SJSA1 (cell line): ENCODE results near the gene SLC3A2. TPM values are rescaled to one million over a fixed set of nuclear protein-coding genes. Genes with fewer than 3 reads are reported as not detected.
"Not testable (repeated sequence)": the region's sequence is repeated elsewhere in the genome, so short reads cannot be mapped to it uniquely, and the experiment has no call there.

Source experiments
- DNase-seq, 2 experiments: peaks; one replicate each; pipeline ENCODE4 v3.0.0-alpha.2; 2015 to 2020; ENCODE audit warnings: low spot score in 2 of 2, low read depth in 1 of 2
- H3K27ac ChIP-seq: fragments of 250-450 bp; sonication (Bioruptor Pico); 2 replicates; pipeline ENCODE4 v1.5.1; 2020; ENCODE audit warnings: mild to moderate bottlenecking, moderate library complexity
- H3K27me3 ChIP-seq: fragments of 250-450 bp; sonication (Bioruptor Pico); replicated peaks from 2 replicates; pipeline ENCODE4 v1.5.1; 2020; ENCODE audit warnings: mild to moderate bottlenecking, moderate library complexity
- H3K36me3 ChIP-seq: fragments of 250-450 bp; sonication (Bioruptor Pico); 2 replicates; pipeline ENCODE4 v1.5.1; 2020; ENCODE audit warnings: mild to moderate bottlenecking
- H3K4me1 ChIP-seq: fragments of 250-450 bp; sonication (Bioruptor Pico); replicated peaks from 2 replicates; pipeline ENCODE4 v1.6.1; 2021; ENCODE audit warnings: mild to moderate bottlenecking
- H3K4me3 ChIP-seq: fragments of 250-450 bp; sonication (Bioruptor Pico); 2 replicates; pipeline ENCODE4 v1.5.1; 2020; ENCODE audit warnings: mild to moderate bottlenecking
- H3K9me3 ChIP-seq: fragments of 250-450 bp; sonication (Bioruptor Pico); replicated peaks from 2 replicates; pipeline ENCODE4 v1.5.1; 2020; ENCODE audit warnings: mild to moderate bottlenecking
- total RNA-seq: library from RNA; depleted of rRNA; stranded (reverse); fragments of >200 nt; shearing (Covaris generic); gene quantifications from 2 replicates; pipeline ENCODE4 v1.2.3, GENCODE V29; 2014; rRNA removed

The SLC3A2 gene
- 452 and 454 TPM in 2 replicates for total RNA-seq

DNA sequence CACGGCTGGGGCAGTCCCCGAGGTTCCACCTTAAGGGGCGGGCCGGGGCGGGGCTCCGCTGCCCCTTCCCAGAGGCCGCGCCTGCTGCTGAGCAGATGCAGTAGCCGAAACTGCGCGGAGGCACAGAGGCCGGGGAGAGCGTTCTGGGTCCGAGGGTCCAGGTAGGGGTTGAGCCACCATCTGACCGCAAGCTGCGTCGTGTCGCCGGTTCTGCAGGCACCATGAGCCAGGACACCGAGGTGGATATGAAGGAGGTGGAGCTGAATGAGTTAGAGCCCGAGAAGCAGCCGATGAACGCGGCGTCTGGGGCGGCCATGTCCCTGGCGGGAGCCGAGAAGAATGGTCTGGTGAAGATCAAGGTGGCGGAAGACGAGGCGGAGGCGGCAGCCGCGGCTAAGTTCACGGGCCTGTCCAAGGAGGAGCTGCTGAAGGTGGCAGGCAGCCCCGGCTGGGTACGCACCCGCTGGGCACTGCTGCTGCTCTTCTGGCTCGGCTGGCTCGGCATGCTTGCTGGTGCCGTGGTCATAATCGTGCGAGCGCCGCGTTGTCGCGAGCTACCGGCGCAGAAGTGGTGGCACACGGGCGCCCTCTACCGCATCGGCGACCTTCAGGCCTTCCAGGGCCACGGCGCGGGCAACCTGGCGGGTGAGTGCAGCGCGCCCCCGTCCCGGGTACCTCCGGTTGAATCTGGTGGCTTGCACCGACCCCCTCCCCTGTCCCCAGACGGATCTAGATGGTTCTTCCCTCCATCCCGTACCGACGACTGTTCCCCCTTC lies at the start of gene SLC3A2:
TSS of gene SLC3A2 (plus strand) at position 94 of the 776 bp plus-strand sequence. CDS start at position 222, 128 bp downstream.
- DNase-seq: peak; percentile 91 to 98
- H3K4me1 ChIP-seq: peaks cover 34% of the 10 kb centered on the region
- H3K27me3 ChIP-seq: no peaks in the 10 kb centered on the region
- H3K36me3 ChIP-seq: peaks cover 50% of the 10 kb centered on the region
- H3K27ac ChIP-seq: peak within 1 kb of the TSS; percentile 88
- H3K9me3 ChIP-seq: no peaks in the 10 kb centered on the region
- H3K4me3 ChIP-seq: peak within 1 kb of the TSS; percentile 84

DNA sequence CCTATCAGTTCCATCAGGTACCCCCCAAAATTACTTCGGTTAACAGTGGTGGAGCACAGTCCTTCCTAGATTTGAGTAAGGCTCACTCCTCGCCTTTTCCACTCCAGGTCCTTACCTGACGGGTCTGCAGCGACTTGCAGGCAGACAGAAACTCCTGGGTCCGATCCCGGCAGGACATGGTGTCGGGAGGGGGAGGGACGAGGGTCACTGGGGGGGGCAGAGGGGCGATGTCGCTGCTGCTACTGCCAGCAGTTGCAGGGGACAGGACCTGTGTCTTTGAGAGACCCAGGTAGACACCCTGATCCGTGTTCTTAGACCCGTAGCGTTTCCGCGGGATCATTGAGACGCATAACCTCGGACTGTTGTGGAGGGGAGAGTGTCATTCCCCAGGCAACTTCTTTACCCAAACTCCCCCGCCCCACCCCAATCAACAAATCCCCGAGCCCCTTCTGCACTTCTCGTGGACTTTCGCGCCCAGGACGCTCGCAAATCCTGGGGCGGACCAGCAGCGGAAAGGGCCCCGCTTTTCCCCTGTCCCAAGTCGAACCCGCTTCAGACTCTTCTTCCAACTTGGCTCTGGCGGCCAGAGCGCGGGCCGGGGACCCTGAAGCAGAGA lies 49.7 kb upstream of the SLC3A2 start:
- Histone ChIP-seq H3K36me3 (peaks cover 80% of the 10 kb centered on the region), H3K27ac (peak overlapping the region; percentile 97), H3K4me1 (peaks cover 14% of the 10 kb centered on the region), H3K4me3 (peak overlapping the region; percentile 85), H3K27me3 (no peaks in the 10 kb centered on the region), H3K9me3 (no peaks in the 10 kb centered on the region)
- DNase-seq: no peak

GRCh38 chr11:62831520-62832335 lies 49.0 kb upstream of the SLC3A2 start, which contains the start of gene STX5:
STX5 (minus strand) TSS chr11:62832051; CDS start chr11:62831243, 808 bp downstream.
- no peaks in the 10 kb centered on the region for H3K9me3 ChIP-seq
- DNase-seq: peak; percentile 100
- H3K27ac ChIP-seq: peak within 1 kb of the TSS; percentile 97
- peaks cover 82% of the 10 kb centered on the region for H3K36me3 ChIP-seq
- H3K27me3 ChIP-seq: no peaks in the 10 kb centered on the region
- H3K4me3 ChIP-seq: peak within 1 kb of the TSS; percentile 85
- peaks cover 14% of the 10 kb centered on the region for H3K4me1 ChIP-seq

GRCh38 chr11:62832336-62833234 lies 48.1 kb upstream of the SLC3A2 start, which contains the start of gene TEX54:
TEX54 (minus strand) TSS chr11:62832841.
- H3K4me3 ChIP-seq: peak within 1 kb of the TSS; percentile 85
- H3K27me3 ChIP-seq: no peaks in the 10 kb centered on the region
- H3K9me3 ChIP-seq: no peaks in the 10 kb centered on the region
- peaks cover 77% of the 10 kb centered on the region for H3K36me3 ChIP-seq
- H3K4me1 ChIP-seq: peaks cover 14% of the 10 kb centered on the region
- DNase-seq: no peak
- peak within 1 kb of the TSS; percentile 97 for H3K27ac ChIP-seq

- H3K4me1 ChIP-seq: peaks cover 15% of the 10 kb centered on the region
- no peak for DNase-seq
- H3K27ac ChIP-seq: no peak overlapping the region
- peaks cover 57% of the 10 kb centered on the region for H3K36me3 ChIP-seq
- H3K4me3 ChIP-seq: no peak overlapping the region
- H3K27me3 ChIP-seq: no peaks in the 10 kb centered on the region
- no peaks in the 10 kb centered on the region for H3K9me3 ChIP-seq
Measured at GRCh38 chr11:62835336-62835735, 45.4 kb upstream of the SLC3A2 start.

GRCh38 chr11:62839050-62839945 lies 41.4 kb upstream of the SLC3A2 start, which contains the start of gene WDR74:
WDR74 (minus strand) TSS chr11:62839590; CDS start chr11:62839570, 20 bp downstream.
- DNase-seq: peak; percentile 91 to 96
- Histone ChIP-seq H3K27ac (peak within 1 kb of the TSS; percentile 100), H3K27me3 (no peaks in the 10 kb centered on the region; the same call in 1 of the 2 replicates), H3K36me3 (peaks cover 33% of the 10 kb centered on the region), H3K9me3 (no peaks in the 10 kb centered on the region), H3K4me1 (peaks cover 16% of the 10 kb centered on the region), H3K4me3 (peak within 1 kb of the TSS; percentile 72)

DNA sequence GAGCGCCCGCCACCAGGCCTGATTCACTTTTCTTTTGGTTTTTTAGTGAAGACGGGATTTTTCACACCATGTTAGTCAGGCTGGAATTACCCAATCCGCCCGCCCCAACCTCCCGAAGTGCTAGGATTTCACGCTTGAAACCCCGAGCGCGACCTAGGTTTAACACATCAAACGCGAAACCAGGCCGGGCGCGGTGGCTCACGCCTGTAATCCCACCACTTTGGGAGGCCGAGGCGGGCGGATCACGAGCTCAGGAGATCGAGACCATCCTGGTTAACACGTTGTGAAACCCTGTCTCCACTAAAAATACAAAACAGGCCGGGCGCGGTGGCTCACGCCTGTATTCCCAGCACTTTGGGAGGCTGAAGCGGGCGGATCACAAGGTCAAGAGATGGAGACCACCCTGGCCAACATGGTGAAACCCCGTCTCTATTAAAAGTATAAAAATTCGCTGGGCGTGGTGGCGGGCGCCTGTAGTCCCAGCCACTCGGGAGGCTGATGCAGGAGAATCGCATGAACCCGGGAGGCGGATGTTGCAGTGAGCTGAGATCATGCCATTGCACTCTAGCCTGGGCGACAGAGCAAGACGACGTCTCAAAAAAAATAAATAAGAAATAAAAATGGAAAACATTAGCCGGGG lies 39.9 kb upstream of the SLC3A2 start:
- Histone ChIP-seq H3K27ac (peak overlapping the region; percentile 100), H3K4me3 (peak overlapping the region; percentile 72), H3K36me3 (peaks cover 18% of the 10 kb centered on the region), H3K4me1 (peaks cover 16% of the 10 kb centered on the region)
- not testable (repeated sequence) for H3K27me3 ChIP-seq, H3K9me3 ChIP-seq
- DNase-seq: peak; percentile 95 to 98

DNA sequence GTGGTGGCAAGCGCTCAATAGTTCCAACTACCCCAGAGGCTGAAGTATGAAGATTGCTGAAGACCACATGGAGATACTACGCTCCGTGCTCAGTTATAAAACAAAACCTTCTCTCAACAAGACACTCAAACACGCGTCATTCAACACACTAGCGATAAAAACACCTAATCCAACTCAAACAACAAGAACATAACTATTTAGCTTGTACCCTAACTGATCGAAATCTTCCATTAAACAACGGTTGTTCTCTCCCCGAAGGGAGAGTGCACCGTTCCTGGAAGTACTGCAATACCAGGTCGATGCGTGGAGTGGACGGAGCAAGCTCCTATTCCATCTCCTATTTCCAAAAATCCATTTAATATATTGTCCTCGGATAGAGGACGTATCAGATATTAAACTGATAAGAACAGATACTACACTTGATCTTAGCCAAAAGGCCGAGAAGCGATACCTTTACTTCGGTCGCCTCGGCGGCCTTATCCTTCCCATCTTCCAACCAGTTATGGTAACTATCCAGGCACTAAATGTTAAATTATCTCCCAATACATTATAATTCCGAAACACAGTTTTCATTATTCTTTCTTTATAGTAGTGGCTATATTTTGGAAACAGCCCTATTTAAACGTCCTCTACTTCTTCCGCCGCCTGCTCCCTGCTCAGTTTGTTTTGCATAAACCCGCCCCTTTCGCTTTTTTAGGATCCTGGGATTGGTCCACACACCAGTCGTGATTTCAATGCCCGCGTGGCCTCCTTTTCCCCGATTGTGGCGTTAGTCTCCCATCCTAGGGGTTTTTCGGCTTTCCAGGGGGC lies 39.1 kb upstream of the SLC3A2 start:
- H3K36me3 ChIP-seq: peaks cover 10% of the 10 kb centered on the region

GRCh38 chr11:62842171-62842741 lies 38.4 kb upstream of the SLC3A2 start:
- Histone ChIP-seq H3K36me3 (peaks cover 5% of the 10 kb centered on the region), H3K27me3 (no peaks in the 10 kb centered on the region; the same call in 1 of the 2 replicates), H3K4me3 (peak overlapping the region; percentile 29), H3K27ac (peak overlapping the region; percentile 100), H3K4me1 (peaks cover 16% of the 10 kb centered on the region), H3K9me3 (no peaks in the 10 kb centered on the region)
- no peak for DNase-seq

More for the DNA sequence above, 39.1 kb upstream of the SLC3A2 start:
- Histone ChIP-seq H3K27ac (peak overlapping the region; percentile 100), H3K4me3 (peak overlapping the region; percentile 29), H3K27me3 (no peaks in the 10 kb centered on the region; the same call in 1 of the 2 replicates), H3K9me3 (no peaks in the 10 kb centered on the region), H3K4me1 (peaks cover 16% of the 10 kb centered on the region)
- peak; percentile 97 to 100 for DNase-seq

GRCh38 chr11:62842891-62843290 lies 37.8 kb upstream of the SLC3A2 start:
- not testable (repeated sequence) for H3K27me3 ChIP-seq, DNase-seq, H3K27ac ChIP-seq, H3K9me3 ChIP-seq, H3K36me3 ChIP-seq, H3K4me3 ChIP-seq
- peaks cover 16% of the 10 kb centered on the region for H3K4me1 ChIP-seq

GRCh38 chr11:62843466-62843865 lies 37.2 kb upstream of the SLC3A2 start:
- peaks cover 13% of the 10 kb centered on the region for H3K4me1 ChIP-seq
- DNase-seq: no peak

More at GRCh38 chr11:62843466-62843865, 37.2 kb upstream of the SLC3A2 start:
- H3K27me3 ChIP-seq: no peaks in the 10 kb centered on the region; the same call in 1 of the 2 replicates
- H3K27ac ChIP-seq: no peak overlapping the region
- H3K4me3 ChIP-seq: no peak overlapping the region
- H3K9me3 ChIP-seq: no peaks in the 10 kb centered on the region
- peaks cover 5% of the 10 kb centered on the region for H3K36me3 ChIP-seq
